RWPE1 (cell line): ENCODE results near the gene MARK2.
A peak's percentile ranks its signal among the peaks of the same experiment; 100 is the strongest.

Source experiments
- CTCF ChIA-PET: fragments of 350-600 bp; sonication (Branson Sonifier 250); formaldehyde crosslinking; extraction: SDS; loops from one replicate; lab custom pipeline; 2021; lab: Yijun Ruan, JAX
- POLR2A ChIA-PET: fragments of 400-600 bp; formaldehyde crosslinking; extraction: SDS; loops from one replicate; lab custom pipeline; 2020; ENCODE audit warnings: antibody characterized with exemption; ENCODE audit not compliant: low non-redundant PET; lab: Yijun Ruan, JAX
- DNase-seq: peaks from one replicate; pipeline ENCODE4 v3.0.0; 2012; ENCODE audit warnings: low spot score
- H3K27ac ChIP-seq: fragments of 450-650 bp; 2 replicates; pipeline ENCODE4 v1.5.1; 2017
- CTCF ChIP-seq: fragments of 450-650 bp; conservative IDR thresholded peaks from 2 replicates; pipeline ENCODE4 v1.5.1; 2017; ENCODE audit warnings: low read depth, mild to moderate bottlenecking

The MARK2 gene

DNA sequence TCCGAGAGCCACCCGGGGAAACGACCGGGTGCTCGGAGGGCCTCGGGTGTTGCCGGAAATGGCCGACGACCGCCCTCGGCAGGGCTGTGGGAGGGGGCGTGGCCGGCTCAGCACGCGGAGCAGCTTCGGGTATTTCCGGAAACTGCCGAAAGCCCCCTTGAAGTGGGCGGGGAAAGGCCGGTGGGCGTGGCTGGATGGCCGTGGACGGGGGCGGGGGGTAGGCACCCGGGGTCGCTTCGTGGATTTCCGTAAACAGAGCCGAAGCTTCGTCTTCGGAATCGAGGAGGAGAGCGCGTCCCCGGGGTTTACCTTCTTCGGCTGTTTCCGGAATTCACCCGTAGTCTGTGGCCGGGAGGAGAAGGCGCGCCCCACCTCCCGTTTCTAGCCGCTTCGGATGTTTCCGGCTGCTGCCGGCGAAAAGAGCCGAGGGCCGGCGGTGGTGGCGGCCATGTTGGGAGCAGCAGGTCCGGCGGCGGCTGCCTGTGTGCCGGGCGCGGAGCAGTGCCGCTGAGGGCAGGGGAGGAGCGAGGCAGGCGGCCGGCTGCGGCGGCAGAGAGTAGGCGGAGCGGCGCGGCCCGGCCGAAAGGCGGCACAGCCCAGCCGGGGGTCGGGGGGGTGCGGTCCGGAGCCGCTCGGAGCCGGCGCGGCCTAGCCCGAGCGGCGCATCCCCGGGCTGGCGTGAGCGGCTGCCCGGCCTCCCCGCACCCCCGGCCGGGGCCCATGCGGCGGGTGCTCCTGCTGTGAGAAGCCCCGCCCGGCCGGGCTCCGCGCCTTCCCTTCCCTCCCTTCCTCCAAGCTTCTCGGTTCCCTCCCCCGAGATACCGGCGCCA lies at the start of gene MARK2:
MARK2 (plus strand) TSS at position 433 of the 830 bp plus-strand sequence; CDS start at position 830, 397 bp downstream.
- ChIA-PET POLR2A (interaction anchor here (0.6 to 1.0 kb wide), 7 partner anchors 10 to 137 kb away, joined by 3 to 5 read pairs (median 3); no protein-coding TSS in a partner anchor), CTCF (interaction anchor here (0.8 to 5.4 kb wide), 6 partner anchors 13 to 106 kb away, joined by 3 to 48 read pairs (median 4); no protein-coding TSS in a partner anchor)
- H3K27ac ChIP-seq: peak within 1 kb of the TSS; percentile 88
- peak; percentile 99 for DNase-seq
- TF ChIP-seq CTCF: no peak

GRCh38 chr11:63791495-63792167 lies 47.3 kb upstream of the MARK2 start:
- no peak for DNase-seq
- no peak overlapping the region for H3K27ac ChIP-seq
- no peak for TF ChIP-seq CTCF
- POLR2A ChIA-PET: no interaction called here
- CTCF ChIA-PET: interaction anchor here (0.5 kb wide), 1 partner anchor 140 kb away, joined by 3 read pairs; no protein-coding TSS in a partner anchor

DNA sequence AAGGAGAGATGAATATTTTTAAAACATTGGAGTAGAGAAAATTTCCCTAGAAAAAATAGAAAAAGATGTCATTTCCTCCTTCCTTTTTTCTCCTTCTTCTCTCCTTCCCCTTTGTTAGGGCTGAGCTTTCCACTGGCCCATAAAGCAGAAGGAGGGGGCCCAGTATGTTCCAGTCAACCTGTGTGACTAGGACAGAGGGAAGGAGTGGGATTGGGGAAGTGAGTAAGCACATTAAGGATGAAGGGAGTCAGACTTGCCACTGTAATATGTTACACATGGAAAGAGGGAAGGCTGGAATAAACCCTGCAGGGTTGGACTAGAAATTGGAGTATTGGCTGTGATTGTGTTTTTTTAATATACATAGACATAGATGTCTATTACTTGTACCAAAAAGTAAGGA lies 45.7 kb upstream of the MARK2 start:
- CTCF ChIA-PET: no interaction called here

DNA sequence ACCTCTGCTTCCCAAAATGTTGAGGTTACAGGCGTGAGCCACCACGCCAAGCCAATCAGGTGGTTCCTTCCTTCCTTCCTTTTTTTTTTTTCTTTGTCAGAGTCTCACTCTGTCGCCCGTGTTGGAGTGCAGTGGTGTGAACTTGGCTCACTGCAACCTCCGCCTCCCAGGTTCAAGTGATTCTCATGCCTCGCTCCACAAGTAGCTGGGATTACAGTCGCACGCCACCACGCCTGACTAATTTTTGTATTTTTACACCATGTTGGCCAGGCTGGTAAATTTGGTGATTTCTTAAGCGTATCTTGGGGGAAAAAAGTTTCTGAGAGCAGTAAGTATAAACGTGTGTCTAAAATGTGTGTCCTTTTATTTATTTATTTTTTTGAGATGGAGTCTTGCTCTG lies 43.8 kb upstream of the MARK2 start:
- TF ChIP-seq CTCF: no peak
- POLR2A ChIA-PET: no interaction called here
- DNase-seq: no peak
- CTCF ChIA-PET: no interaction called here
- no peak overlapping the region for H3K27ac ChIP-seq

More for the DNA sequence above, 45.7 kb upstream of the MARK2 start:
- no peak for TF ChIP-seq CTCF
- no peak for DNase-seq
- POLR2A ChIA-PET: no interaction called here
- no peak overlapping the region for H3K27ac ChIP-seq

- DNase-seq: no peak
- no peak overlapping the region for H3K27ac ChIP-seq
- TF ChIP-seq CTCF: no peak
- POLR2A ChIA-PET: no interaction called here
- CTCF ChIA-PET: no interaction called here
Measured at GRCh38 chr11:63800921-63801320, 38.0 kb upstream of the MARK2 start.
